GM12878 (cell line): ENCODE results near the gene METTL9. TPM values are rescaled to one million over a fixed set of nuclear protein-coding genes. Genes with fewer than 3 reads are reported as not detected.

Experiments
- ATAC-seq: fragments of 200-7000 bp; cut with Tn5 transposase; 3 replicates; pipeline ENCODE4 v1.9.1; 2020; ENCODE audit warnings: mild to moderate bottlenecking, moderate library complexity
- BruUV-seq: library from RNA; stranded (reverse); fragments of 400-500 nt; replicated peaks from 2 replicates; lab custom pipeline; 2021; lab: Mats Ljungman, UMichigan
- CTCF ChIA-PET: fragments of 300-600 bp; sonication (Branson Sonifier 250); formaldehyde crosslinking; extraction: SDS; loops from one replicate; lab custom pipeline; 2021; ENCODE audit warnings: inconsistent platforms; lab: Yijun Ruan, JAX
- POLR2A ChIA-PET: fragments of 350-600 bp; formaldehyde crosslinking; extraction: SDS; loops from one replicate; lab custom pipeline; 2021; ENCODE audit warnings: inconsistent platforms; lab: Charles Lee
- RAD21 ChIA-PET: fragments of 300-600 bp; sonication (Branson Sonifier 250); formaldehyde crosslinking; loops from one replicate; lab custom pipeline; 2023; ENCODE audit warnings: antibody characterized with exemption; ENCODE audit not compliant: unreplicated experiment; lab: Charles Lee
- SMC1A ChIA-PET: fragments of 300-600 bp; sonication (Branson Sonifier 250); formaldehyde crosslinking; loops from one replicate; lab custom pipeline; 2023; ENCODE audit not compliant: unreplicated experiment, uncharacterized antibody; lab: Charles Lee
- DNase-seq: peaks from one replicate; pipeline ENCODE4 v3.0.0-alpha.2; 2011; ENCODE audit warnings: low read depth, low spot score
- FAIRE-seq: peaks from 3 replicates; lab custom pipeline; 2011; peaks lifted over from hg19 to GRCh38; lab: Jason Lieb, UNC
- H2AFZ ChIP-seq: 2 replicates; pipeline ENCODE4 v1.6.0; 2011; ENCODE audit warnings: low read depth, low read length, control low read depth; ENCODE audit not compliant: control insufficient read depth
- H3K27ac ChIP-seq: 2 replicates; pipeline ENCODE4 v1.5.1; 2011; ENCODE audit warnings: control low read depth; ENCODE audit not compliant: control insufficient read depth, insufficient read depth
- H3K27me3 ChIP-seq, 2 experiments: replicated peaks in 1 of 2; 2 replicates each; pipeline versions ENCODE4 v1.6.0 to v1.6.1; 2011; ENCODE audit warnings: low read length in 1 of 2; ENCODE audit not compliant: control insufficient read depth in 2 of 2, insufficient read depth in 2 of 2
- H3K36me3 ChIP-seq, 2 experiments: 2 replicates each; pipeline ENCODE4 v1.5.1; 2011; ENCODE audit warnings: low read length in 1 of 2; ENCODE audit not compliant: control insufficient read depth in 2 of 2, insufficient read depth in 2 of 2
- H3K4me1 ChIP-seq: 2 replicates; pipeline ENCODE4 v1.6.1; 2011; ENCODE audit warnings: mild to moderate bottlenecking, low read length, moderate library complexity, mixed read lengths; ENCODE audit not compliant: control insufficient read depth, insufficient read depth
- H3K4me2 ChIP-seq: 2 replicates; pipeline ENCODE4 v1.6.0; 2011; ENCODE audit warnings: control low read depth; ENCODE audit not compliant: control insufficient read depth, insufficient read depth
- H3K4me3 ChIP-seq: fragments of 200-600 bp; sonication (generic); 2 replicates; pipeline ENCODE4 v1.5.1; 2016
- H3K79me2 ChIP-seq: 2 replicates; pipeline ENCODE4 v1.6.0; 2011; ENCODE audit warnings: low read length; ENCODE audit not compliant: control insufficient read depth, insufficient read depth
- H3K9ac ChIP-seq: 2 replicates; pipeline ENCODE4 v1.8.0; 2011; ENCODE audit warnings: low read length, control low read depth, mixed read lengths; ENCODE audit not compliant: control insufficient read depth, insufficient read depth
- H3K9me3 ChIP-seq: replicated peaks from 3 replicates; pipeline ENCODE4 v1.5.1; 2011; ENCODE audit warnings: mild to moderate bottlenecking, low read length; ENCODE audit not compliant: control insufficient read depth, insufficient read depth
- H4K20me1 ChIP-seq: 2 replicates; pipeline ENCODE4 v1.6.0; 2011; ENCODE audit not compliant: control insufficient read depth, insufficient read depth
- BACH1 ChIP-seq: fragments of 450-650 bp; IDR thresholded peaks from 2 replicates; pipeline ENCODE4 v1.6.1; 2017; ENCODE audit warnings: mild to moderate bottlenecking, borderline replicate concordance
- GABPA ChIP-seq: IDR thresholded peaks from 2 replicates; pipeline ENCODE4 v1.6.1; 2014; ENCODE audit warnings: antibody characterized with exemption, low read depth, mild to moderate bottlenecking, inconsistent platforms
- HDGF ChIP-seq: fragments of 450-650 bp; IDR thresholded peaks from 2 replicates; pipeline ENCODE4 v1.6.1; 2016; ENCODE audit warnings: antibody characterized with exemption
- JUND ChIP-seq: IDR thresholded peaks from 2 replicates; pipeline ENCODE4 v1.6.1; 2012; ENCODE audit warnings: low read depth, mild to moderate bottlenecking, low read length, improper control_type of control experiment, moderate library complexity
- NFYB ChIP-seq: IDR thresholded peaks from 2 replicates; pipeline ENCODE4 v1.6.1; 2011; ENCODE audit warnings: low read depth, mild to moderate bottlenecking, low read length, improper control_type of control experiment, moderate library complexity; ENCODE audit not compliant: insufficient read depth
- NR2F1 ChIP-seq: fragments of 450-650 bp; conservative IDR thresholded peaks from 2 replicates; pipeline ENCODE4 v1.6.1; 2017; ENCODE audit warnings: mild to moderate bottlenecking
- PBX3 ChIP-seq: IDR thresholded peaks from 2 replicates; pipeline ENCODE4 v1.6.1; 2011; ENCODE audit warnings: mild to moderate bottlenecking, low read depth, low read length, moderate library complexity; ENCODE audit not compliant: insufficient replicate concordance
- POLR2A ChIP-seq: IDR thresholded peaks from 2 replicates; pipeline ENCODE4 v1.6.1; 2011; ENCODE audit warnings: low read depth, mild to moderate bottlenecking, low read length
- RAD21 ChIP-seq: IDR thresholded peaks from 2 replicates; pipeline ENCODE4 v1.6.1; 2011; ENCODE audit warnings: mild to moderate bottlenecking, low read depth, low read length, moderate library complexity; ENCODE audit not compliant: insufficient read depth
- RBBP5 ChIP-seq: fragments of 200-600 bp; sonication (generic); conservative IDR thresholded peaks from 2 replicates; pipeline ENCODE4 v1.6.1; 2016
- TAF1 ChIP-seq: IDR thresholded peaks from 2 replicates; pipeline ENCODE4 v1.6.1; 2011; ENCODE audit warnings: mild to moderate bottlenecking, low read depth, low read length, borderline replicate concordance
- WRNIP1 ChIP-seq: IDR thresholded peaks from 2 replicates; pipeline ENCODE4 v1.6.1; 2011; ENCODE audit warnings: low read depth, low read length, improper control_type of control experiment, borderline replicate concordance
- ZBED1 ChIP-seq: IDR thresholded peaks from 2 replicates; pipeline ENCODE4 v1.6.1; 2016; ENCODE audit warnings: borderline replicate concordance
- ZNF207 ChIP-seq: fragments of 450-650 bp; IDR thresholded peaks from 2 replicates; pipeline ENCODE4 v1.6.1; 2014; ENCODE audit warnings: antibody characterized with exemption, mild to moderate bottlenecking, borderline replicate concordance
- ZSCAN29 ChIP-seq: fragments of 450-650 bp; IDR thresholded peaks from 2 replicates; pipeline ENCODE4 v1.6.1; 2017; ENCODE audit warnings: mild to moderate bottlenecking, moderate library complexity
- WGBS: methylation state at CpG from one replicate; pipeline ENCODE4 v1.1.6; 2016; ENCODE audit warnings: low lambda C conversion rate; ENCODE audit not compliant: insufficient replicate concordance, insufficient coverage; ENCODE audit errors: missing lambda C conversion rate; 5-methylcytosine and 5-hydroxymethylcytosine counted together
- in situ Hi-C: fragments of 300-500 bp; cut with MboI; formaldehyde crosslinking; loops from 9 replicates; pipeline ENCODE4 v1.14.3; 2018; ENCODE audit warnings: mixed read lengths
- intact Hi-C: fragments of 100-400 bp; cut with micrococcal nuclease; formaldehyde crosslinking; loops from one replicate; pipeline ENCODE4 v1.14.2; 2022; ENCODE audit not compliant: unreplicated experiment
- polyA plus RNA-seq, 11 experiments: library from polyadenylated mRNA; depleted of rRNA in 4 of 11; unstranded in 6 of 11; stranded (reverse) in 5 of 11; fragments of >200 nt; fragmentation: Nextera tagmentation in 4 of 11; fragmentation: Illumina TruSeq in 1 of 11; extraction: Ambion mirVana in 4 of 11; extraction: Trizol in 1 of 11; gene quantifications; 1 replicate in 1 of 11; 2 replicates in 10 of 11; pipeline versions ENCODE4 v1.2.1 to v1.2.3, GENCODE V29; 2011 to 2016; ENCODE audit warnings: inconsistent platforms in 2 of 11, missing spikeins in 2 of 11, low read depth in 1 of 11
- total RNA-seq, 4 experiments: library from RNA; depleted of rRNA in 3 of 4; stranded (reverse); fragments of >200 nt in 3 of 4; fragmentation: Illumina TruSeq in 1 of 4; extraction: Trizol in 1 of 4; gene quantifications; 2 replicates each; pipeline versions ENCODE4 v1.2.1 to v1.2.3, GENCODE V29; 2013 to 2021
- TF ChIP-seq, protein P1 (sequence below): fragments of 450-650 bp; conservative IDR thresholded peaks from 2 replicates; pipeline ENCODE4 v1.6.1; 2017; ENCODE audit warnings: mild to moderate bottlenecking, moderate library complexity
- TF ChIP-seq, protein P2 (sequence below): fragments of 450-650 bp; IDR thresholded peaks from 2 replicates; pipeline ENCODE4 v1.6.1; 2016; ENCODE audit warnings: mild to moderate bottlenecking, moderate library complexity, borderline replicate concordance

The METTL9 gene
- total and polyA plus RNA-seq, 10 of the 15 experiments (the other 5 are each of a cell fraction or from before 2014, with no cell fraction given): 19.4 to 119 (median 101) TPM

- H3K4me2 ChIP-seq: no peak overlapping the region
- POLR2A ChIA-PET: interaction anchor here (0.7 kb wide), 1 partner anchor 27 kb away, joined by 4 read pairs; no protein-coding TSS in a partner anchor
- no peak for ATAC-seq
- SMC1A ChIA-PET: interaction anchor here (0.8 to 19.1 kb wide), 5 partner anchors 11 to 111 kb away, joined by 3 to 204 read pairs (median 3); no protein-coding TSS in a partner anchor
- RAD21 ChIA-PET: no interaction called here
- BruUV-seq: no TSS peak
- intact Hi-C loops: loop anchor here (2.0 kb wide), 2 partner anchors 43 to 593 kb away; no protein-coding TSS in a partner anchor
- in situ Hi-C loops: no loop called here
- no peak for TF ChIP-seq RAD21
- TF ChIP-seq PBX3: no peak
- TF ChIP-seq WRNIP1: no peak
- no peak for TF ChIP-seq NFYB
- TF ChIP-seq, protein P1, sequence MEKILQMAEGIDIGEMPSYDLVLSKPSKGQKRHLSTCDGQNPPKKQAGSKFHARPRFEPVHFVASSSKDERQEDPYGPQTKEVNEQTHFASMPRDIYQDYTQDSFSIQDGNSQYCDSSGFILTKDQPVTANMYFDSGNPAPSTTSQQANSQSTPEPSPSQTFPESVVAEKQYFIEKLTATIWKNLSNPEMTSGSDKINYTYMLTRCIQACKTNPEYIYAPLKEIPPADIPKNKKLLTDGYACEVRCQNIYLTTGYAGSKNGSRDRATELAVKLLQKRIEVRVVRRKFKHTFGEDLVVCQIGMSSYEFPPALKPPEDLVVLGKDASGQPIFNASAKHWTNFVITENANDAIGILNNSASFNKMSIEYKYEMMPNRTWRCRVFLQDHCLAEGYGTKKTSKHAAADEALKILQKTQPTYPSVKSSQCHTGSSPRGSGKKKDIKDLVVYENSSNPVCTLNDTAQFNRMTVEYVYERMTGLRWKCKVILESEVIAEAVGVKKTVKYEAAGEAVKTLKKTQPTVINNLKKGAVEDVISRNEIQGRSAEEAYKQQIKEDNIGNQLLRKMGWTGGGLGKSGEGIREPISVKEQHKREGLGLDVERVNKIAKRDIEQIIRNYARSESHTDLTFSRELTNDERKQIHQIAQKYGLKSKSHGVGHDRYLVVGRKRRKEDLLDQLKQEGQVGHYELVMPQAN: no peak
- TF ChIP-seq ZSCAN29: no peak
- TF ChIP-seq, protein P2, sequence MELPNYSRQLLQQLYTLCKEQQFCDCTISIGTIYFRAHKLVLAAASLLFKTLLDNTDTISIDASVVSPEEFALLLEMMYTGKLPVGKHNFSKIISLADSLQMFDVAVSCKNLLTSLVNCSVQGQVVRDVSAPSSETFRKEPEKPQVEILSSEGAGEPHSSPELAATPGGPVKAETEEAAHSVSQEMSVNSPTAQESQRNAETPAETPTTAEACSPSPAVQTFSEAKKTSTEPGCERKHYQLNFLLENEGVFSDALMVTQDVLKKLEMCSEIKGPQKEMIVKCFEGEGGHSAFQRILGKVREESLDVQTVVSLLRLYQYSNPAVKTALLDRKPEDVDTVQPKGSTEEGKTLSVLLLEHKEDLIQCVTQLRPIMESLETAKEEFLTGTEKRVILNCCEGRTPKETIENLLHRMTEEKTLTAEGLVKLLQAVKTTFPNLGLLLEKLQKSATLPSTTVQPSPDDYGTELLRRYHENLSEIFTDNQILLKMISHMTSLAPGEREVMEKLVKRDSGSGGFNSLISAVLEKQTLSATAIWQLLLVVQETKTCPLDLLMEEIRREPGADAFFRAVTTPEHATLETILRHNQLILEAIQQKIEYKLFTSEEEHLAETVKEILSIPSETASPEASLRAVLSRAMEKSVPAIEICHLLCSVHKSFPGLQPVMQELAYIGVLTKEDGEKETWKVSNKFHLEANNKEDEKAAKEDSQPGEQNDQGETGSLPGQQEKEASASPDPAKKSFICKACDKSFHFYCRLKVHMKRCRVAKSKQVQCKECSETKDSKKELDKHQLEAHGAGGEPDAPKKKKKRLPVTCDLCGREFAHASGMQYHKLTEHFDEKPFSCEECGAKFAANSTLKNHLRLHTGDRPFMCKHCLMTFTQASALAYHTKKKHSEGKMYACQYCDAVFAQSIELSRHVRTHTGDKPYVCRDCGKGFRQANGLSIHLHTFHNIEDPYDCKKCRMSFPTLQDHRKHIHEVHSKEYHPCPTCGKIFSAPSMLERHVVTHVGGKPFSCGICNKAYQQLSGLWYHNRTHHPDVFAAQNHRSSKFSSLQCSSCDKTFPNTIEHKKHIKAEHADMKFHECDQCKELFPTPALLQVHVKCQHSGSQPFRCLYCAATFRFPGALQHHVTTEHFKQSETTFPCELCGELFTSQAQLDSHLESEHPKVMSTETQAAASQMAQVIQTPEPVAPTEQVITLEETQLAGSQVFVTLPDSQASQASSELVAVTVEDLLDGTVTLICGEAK: no peak
- no peak for TF ChIP-seq RBBP5
- no peak for TF ChIP-seq JUND
- no peak for TF ChIP-seq BACH1
- TF ChIP-seq TAF1: no peak
- TF ChIP-seq ZNF207: no peak
- TF ChIP-seq ZBED1: no peak
- TF ChIP-seq POLR2A: no peak
- TF ChIP-seq NR2F1: no peak
- TF ChIP-seq HDGF: no peak
- TF ChIP-seq GABPA: no peak
- TF ChIP-seq, all 136 proteins: peak for 0
- DNase-seq: no peak
- CTCF ChIA-PET: interaction anchor here (0.8 to 1.4 kb wide), 4 partner anchors 9 to 111 kb away, joined by 3 to 7 read pairs (median 4); no protein-coding TSS in a partner anchor
- peaks cover 21% of the 10 kb centered on the region for H3K79me2 ChIP-seq
- peak overlapping the region; percentile 3; the same call in 1 of the 2 replicates for H2AFZ ChIP-seq
- no peaks in the 10 kb centered on the region for H4K20me1 ChIP-seq
- no peak overlapping the region for H3K4me3 ChIP-seq
- no peak overlapping the region for H3K9ac ChIP-seq
- H3K27ac ChIP-seq: no peak overlapping the region
- H3K9me3 ChIP-seq: no peaks in the 10 kb centered on the region
- 0 out of 2 replicates have a peak, but pooled peaks cover 3% of the 10 kb centered on the region for H3K4me1 ChIP-seq
- no peak for FAIRE-seq
- H3K36me3 ChIP-seq: no peaks in the 10 kb centered on the region
- 89% methylated on average over 2 of the region's 2 CpGs for WGBS
- no peaks in the 10 kb centered on the region for H3K27me3 ChIP-seq
Observed at GRCh38 chr16:21597561-21598030, 1.8 kb upstream of the METTL9 start.
